Measurements from ENCODE around the gene RPS5.
"Not testable (repeated sequence)": the region's sequence is repeated elsewhere in the genome, so short reads cannot be mapped to it uniquely, and the experiment has no call there.

RPS5 gene

DNA sequence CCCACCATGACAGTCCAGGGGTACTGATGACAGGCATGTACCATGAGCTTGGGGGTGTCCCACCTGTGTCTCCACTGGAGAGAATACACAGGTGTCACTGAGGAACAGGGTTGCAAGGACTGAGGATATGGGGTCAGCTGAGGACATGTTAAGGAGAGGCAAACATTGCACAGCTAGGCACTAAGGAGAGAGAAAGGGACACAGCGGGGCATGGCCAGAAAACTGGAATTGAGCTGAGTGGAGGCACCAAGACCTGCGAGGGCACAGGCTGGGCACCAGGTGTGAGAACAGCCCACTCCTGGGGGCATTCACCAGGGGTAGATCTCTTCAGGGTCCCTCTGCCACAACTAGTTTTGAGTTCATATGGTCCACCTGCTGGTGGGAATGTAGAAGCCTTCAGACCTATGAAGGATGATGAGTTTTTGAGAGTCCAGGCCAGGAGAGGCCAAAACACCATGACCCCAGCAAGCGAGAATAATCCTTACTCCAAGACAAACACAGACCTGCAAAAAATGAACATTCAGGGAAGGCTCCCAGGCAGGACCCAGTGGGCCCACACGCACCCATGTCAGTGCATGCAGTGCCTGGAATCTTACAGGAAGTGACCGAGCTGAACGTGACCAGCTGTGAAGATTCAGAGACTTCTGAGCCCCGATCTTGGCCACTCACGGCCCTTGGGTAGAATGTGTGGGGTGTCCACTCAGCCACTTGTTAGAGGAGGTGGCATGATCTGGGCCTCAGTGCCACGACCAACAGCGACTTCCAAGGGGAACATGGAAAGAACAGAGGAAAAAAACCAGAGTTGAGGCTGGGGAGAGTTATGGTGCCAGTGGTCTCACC lies 20.0 kb downstream of the RPS5 start:
- no peak for DNase-seq (ENCODE audit: low read depth, low spot score)

DNA sequence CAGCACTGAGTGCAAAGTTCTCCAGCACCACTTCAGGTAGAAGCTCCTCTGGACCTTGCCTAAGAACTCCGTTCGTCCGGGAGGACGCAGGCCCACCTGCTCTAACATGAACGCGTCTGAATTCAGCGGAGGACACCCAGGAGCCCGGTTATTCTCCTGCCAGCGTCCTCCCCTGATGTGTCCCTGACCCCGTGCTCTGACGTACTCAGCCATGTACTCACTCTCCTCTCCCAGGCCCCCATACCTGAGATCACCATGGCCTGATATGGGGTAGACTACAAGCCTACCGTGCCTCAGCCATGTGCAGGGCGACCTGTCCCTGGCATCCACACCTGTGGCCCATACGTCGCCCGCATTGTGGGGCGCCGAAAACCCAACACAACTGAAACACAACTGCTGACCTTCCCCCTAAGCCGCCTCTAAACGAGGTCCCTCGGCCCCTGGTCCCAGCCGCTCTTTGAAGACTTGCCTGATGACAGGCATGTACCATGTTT lies 20.6 kb downstream of the RPS5 start:
- DNase-seq (ENCODE audit: low read depth, low spot score) = no peak

DNA sequence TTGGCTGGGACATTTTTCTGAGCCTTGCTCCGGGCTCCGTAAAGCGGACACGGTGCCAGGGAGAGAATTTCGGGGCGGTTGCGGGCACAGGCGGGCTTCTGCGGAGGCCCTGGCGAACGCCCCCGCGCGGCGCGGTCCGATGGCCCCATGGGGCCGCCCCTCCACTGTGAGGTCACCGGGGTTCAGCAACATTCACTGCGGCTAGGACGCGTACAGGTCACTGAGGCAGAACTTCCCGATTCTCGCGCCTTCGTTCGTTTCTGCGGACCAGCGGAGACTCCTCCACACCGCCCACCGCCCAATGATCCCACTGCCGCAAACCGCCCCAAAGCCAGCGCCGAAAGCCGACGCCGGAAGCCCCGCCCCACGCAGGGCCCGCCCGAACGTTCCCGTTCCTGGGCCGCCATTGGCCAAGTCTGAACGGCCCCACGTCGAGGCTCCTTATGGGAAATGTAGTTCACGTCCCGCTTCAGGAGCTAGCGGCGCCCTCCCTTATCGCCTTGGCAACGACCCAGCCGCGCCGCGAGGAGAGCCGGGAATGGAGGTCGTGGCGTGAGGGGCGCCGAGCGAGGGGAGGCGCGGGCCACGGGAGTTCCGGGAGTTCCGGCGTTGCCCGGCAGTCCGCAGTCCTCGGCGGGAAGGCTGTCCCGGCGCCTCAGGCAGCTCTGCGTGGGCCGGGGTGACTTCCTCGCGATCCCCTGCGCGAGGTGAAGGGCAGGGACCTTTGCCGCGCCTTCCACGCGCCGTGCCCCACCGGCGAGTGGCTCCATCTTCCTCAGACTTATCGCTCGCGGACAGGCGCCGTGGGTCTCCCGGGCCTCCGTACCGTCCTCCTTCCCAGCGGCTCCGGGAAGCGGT lies 21.3 kb downstream of the RPS5 start, which contains the start of gene ZNF584:
ZNF584 (plus strand) TSS at position 498 of the 858 bp plus-strand sequence. CDS start 499 bp downstream, outside the sequence.
- peak; percentile 76 for DNase-seq (ENCODE audit: low read depth, low spot score)

DNA sequence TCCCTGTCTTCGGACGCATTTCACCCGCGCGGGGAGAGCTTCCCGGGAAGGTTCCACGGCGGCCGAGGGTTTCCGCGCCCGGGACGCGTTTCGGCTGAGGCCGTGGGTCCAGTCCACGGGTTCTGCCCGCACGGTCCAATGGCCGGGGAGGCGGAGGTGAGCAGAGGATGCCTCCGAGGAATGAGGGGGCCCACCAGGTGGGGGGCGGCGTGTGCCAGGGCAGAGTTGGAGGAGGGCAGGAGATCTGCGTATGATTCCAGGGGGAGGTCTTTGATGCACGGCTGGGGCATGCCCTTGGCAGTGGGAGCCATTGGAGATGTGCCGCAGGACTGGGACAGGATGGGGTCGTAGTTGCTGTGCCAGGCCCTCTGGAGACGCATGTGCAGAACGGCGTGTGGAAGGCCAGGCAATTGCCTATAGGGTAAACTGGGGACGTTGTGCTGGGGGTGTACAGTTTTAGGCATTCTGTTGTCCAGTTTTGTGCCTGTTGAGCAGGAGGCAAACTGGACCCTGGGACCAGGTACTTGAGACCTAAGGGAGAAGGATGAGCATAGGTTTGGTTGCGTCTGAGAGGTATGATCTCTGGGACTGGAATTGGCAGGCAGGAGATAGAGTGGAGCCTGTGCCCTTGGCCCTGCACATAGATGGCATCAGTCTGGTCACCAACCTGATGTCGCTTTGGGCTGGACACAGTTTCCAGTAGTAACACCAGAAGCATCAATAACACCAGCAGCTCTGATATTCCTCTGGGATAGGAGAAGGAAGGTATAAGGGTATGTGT lies 22.1 kb downstream of the RPS5 start:
- no peak for DNase-seq (ENCODE audit: low read depth, low spot score)

DNA sequence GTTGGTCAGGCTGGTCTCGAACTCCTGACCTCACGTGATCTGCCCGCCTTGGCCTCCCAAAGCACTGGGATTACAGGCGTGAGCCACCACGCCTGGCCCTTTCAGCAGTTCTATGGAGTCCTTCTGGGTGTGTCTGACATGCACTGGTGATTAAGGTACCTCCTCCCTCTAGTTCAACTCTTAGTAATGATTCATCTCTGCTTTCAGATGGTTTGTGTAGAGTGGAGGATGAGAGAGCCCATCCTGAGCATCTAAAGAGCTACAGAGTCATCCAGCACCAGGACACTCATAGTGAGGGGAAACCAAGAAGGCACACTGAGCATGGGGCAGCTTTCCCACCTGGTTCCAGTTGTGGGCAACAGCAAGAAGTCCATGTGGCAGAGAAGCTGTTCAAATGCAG lies 29.5 kb downstream of the RPS5 start:
- no peak for DNase-seq (ENCODE audit: low read depth, low spot score)

DNA sequence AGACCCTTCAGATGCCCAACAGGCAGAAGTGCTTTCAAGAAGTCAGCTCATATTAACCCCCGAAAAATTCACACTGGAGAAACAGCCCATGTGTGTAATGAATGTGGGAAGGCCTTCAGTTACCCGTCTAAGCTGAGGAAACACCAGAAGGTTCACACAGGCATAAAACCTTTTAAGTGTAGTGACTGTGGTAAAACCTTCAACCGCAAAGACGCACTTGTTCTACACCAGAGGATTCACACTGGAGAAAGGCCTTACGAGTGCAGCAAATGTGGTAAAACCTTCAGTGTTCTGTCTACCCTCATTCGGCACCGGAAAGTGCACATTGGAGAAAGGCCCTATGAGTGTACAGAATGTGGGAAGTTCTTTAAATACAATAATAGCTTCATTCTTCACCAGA lies 30.0 kb downstream of the RPS5 start:
- DNase-seq (ENCODE audit: low read depth, low spot score) = no peak

DNA sequence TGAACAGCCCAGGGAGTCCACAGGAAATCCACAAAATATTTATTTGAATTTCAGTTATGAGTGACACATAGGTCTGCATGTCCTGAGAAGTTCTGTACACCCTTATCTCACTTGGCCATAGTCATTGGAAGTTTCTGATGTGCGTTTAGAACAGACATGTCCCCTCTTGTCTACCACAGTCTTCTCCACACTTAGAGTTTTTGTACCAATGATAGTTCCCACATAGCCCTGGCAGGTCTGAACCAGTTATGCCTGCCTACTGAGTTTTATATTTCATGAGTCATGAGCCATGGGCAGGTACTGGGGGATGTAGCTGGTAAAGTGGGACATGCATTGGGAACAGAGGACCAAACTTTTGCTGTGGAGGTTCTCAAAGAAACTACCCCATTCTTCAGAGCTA lies 41.5 kb downstream of the RPS5 start:
- DNase-seq (ENCODE audit: low read depth, low spot score) = no peak

DNA sequence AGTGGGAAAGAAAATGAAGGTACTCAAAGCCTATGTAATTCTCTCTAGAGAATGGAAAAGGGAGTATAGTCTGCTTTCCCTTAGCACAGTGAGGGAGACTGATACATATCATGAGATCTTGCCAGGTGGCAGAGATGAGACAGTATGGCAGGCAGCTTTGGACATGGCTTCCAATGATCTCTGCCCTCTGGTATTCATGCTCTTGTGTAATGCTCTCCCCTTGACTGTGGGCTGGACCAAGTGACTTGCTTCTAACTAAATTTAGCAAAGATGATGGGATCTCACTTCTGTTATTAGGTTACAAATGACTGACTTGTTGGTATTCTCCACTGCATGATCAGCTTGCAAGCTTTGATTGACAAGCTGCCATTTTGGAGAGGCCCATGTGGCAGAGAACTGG lies 42.7 kb downstream of the RPS5 start:
- DNase-seq (ENCODE audit: low read depth, low spot score) = no peak

DNA sequence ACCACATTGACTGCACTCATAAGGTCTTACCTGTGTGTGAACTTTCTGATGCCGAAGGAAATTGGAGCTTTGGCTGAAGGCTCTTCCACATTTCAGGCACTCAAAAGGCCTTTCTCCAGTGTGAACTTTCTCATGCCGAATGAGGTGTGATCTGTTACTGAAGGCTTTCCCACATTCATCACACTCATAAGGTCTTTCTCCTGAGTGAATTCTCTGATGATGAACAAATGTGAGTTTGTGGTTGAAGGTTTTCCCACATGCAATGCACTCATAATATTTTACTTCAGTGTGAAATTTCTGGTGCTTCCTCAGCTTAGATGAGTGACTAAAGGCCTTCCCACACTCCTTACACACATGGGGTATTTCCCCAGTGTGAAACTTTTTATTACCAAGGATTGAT lies 47.1 kb downstream of the RPS5 start:
- DNase-seq (ENCODE audit: low read depth, low spot score) = no peak

DNA sequence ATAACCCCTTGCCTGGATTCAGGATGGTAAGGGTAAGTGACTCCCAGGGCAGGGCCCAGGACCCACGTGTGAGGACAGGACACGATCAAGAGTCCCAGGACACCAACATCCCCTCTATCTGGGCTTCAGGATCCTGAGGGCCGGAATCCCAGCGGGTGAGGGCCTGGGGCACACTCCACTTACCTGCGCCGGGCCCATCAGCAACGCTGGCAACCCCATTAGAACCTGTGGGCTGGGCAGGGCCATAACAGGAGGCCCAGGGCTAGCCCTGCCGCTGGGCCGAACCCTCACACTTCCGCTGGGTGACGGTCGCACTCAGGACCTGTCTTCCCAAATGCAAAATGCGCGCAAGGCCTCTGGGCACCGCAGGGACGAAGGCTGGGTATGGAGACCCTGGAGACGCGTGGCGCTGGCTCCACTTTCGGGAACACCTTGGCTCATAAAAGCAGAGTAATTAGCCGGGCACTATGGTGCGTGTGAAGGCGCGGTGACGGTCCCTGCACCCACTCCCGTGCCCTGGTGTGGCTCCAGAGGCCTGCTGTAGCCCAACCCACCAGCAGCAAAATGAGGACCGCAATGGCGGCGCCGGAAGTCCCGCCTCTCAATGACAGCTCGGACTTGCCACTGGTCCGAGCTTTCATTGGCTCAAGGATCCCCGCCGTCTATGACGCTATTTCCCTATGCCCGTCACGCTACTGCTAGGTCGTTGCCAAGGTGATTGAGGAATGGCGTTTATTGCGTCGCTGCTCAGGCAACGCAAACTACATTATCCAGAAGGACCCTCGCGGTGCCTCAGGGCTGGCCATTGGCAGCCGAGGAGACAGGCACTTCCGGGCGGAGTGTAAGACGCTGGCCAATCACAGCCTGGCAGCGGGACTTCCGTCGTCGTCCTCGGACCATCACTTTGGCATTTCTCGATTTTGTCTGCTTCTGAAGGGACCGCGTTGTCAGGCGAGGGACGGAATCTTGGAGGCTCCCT lies 52.8 kb downstream of the RPS5 start, which contains the start of gene ZNF132:
ZNF132 (minus strand) TSS at position 578 of the 979 bp plus-strand sequence; CDS start at position 246, 332 bp downstream.
- DNase-seq (ENCODE audit: low read depth, low spot score) = peak; percentile 100

DNA sequence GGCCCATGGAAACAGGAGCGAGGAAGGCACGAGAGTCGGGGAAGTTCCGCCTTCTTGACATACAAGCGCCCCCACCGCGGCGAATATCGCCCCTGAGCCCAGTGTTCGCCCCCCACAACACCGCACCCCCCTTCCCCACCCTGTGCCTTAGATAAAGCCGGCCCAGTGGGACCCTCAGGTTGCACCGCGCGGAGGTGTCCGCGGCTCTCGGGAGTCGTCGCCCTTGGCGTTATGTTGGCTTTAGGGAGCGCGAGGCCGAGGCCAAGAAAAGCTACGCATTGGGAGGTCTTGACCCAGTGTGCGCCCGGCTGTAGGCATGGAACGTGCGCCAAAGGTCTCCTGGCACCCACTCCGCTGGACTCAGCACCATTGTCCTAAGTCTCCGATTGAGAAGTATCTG lies 53.5 kb downstream of the RPS5 start:
- no peak for DNase-seq (ENCODE audit: low read depth, low spot score)

DNA sequence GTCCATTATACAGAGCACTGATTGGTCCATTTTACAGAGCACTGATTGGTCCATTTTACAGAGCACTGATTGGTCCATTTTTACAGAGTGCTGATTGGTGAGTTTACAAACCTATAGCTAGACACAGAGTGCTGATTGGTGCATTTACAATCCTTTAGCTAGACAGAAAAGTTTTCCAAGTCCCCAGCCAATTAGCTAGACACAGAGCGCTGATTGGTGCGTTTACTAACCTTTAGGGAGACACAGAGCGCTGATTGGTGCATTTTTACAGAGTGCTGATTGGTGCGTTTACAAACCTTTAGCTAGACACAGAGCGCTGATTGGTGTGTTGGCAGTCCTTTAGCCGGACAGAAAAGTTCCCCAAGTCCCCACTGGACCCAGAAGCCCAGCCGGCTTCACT lies 55.9 kb downstream of the RPS5 start:
- DNase-seq (ENCODE audit: low read depth, low spot score) = not testable (repeated sequence)
